ENCODE results near the gene NTN1.

NTN1 gene

GRCh38 chr17:9006175-9006767, 15.0 kb upstream of the NTN1 start:
- no peak for DNase-seq

GRCh38 chr17:9007052-9007714, 14.1 kb upstream of the NTN1 start:
- DNase-seq: no peak

GRCh38 chr17:9009096-9009495, 12.2 kb upstream of the NTN1 start:
- no peak for DNase-seq

- DNase-seq: no peak
Observed at GRCh38 chr17:9009737-9010136, 11.6 kb upstream of the NTN1 start.

GRCh38 chr17:9011001-9011400, 10.3 kb upstream of the NTN1 start:
- no peak for DNase-seq

- no peak for DNase-seq
Observed at GRCh38 chr17:9016941-9017552, 4.3 kb upstream of the NTN1 start.

- no peak for DNase-seq
Observed at GRCh38 chr17:9018726-9019125, 2.6 kb upstream of the NTN1 start.

- no peak for DNase-seq
Observed at GRCh38 chr17:9020096-9020823, 1.1 kb upstream of the NTN1 start.

- no peak for DNase-seq
Observed at GRCh38 chr17:9020824-9021157, 519 bp upstream of the NTN1 start.

GRCh38 chr17:9021992-9022572, 772 bp downstream of the NTN1 start:
- no peak for DNase-seq

GRCh38 chr17:9022573-9023391, 1.5 kb downstream of the NTN1 start:
- no peak for DNase-seq

GRCh38 chr17:9023392-9024218, 2.3 kb downstream of the NTN1 start:
- no peak for DNase-seq

- DNase-seq: no peak
Observed at GRCh38 chr17:9024497-9024896, 3.2 kb downstream of the NTN1 start.

GRCh38 chr17:9026741-9027140, 5.4 kb downstream of the NTN1 start:
- DNase-seq: no peak

GRCh38 chr17:9028202-9028987, 7.1 kb downstream of the NTN1 start:
- no peak for DNase-seq

- DNase-seq: no peak
Observed at GRCh38 chr17:9028988-9029570, 7.8 kb downstream of the NTN1 start.

- DNase-seq: no peak
Observed at GRCh38 chr17:9032151-9032550, 10.8 kb downstream of the NTN1 start.

GRCh38 chr17:9032583-9032982, 11.3 kb downstream of the NTN1 start:
- no peak for DNase-seq

- no peak for DNase-seq
Observed at GRCh38 chr17:9035249-9035648, 13.9 kb downstream of the NTN1 start.

GRCh38 chr17:9036336-9036735, 15.0 kb downstream of the NTN1 start:
- DNase-seq: no peak

All from central memory CD4-positive, alpha-beta T cell (primary cell).